Activated CD4-positive, alpha-beta T cell treated with anti-CD3 and anti-CD28 coated beads for 36 hours (primary cell): ENCODE results near the gene RASGRF2. TPM values are rescaled to one million over a fixed set of nuclear protein-coding genes. Genes with fewer than 3 reads are reported as not detected.

Experiments
- ATAC-seq: fragments of 200-7000 bp; cut with Tn5 transposase; one replicate; pipeline ENCODE4 v1.10.0; 2021; ENCODE audit warnings: mild to moderate bottlenecking, moderate library complexity
- CTCF ChIA-PET: fragments of 350-600 bp; sonication (Branson Sonifier 250); formaldehyde crosslinking; loops from one replicate; lab custom pipeline; 2021; ENCODE audit warnings: antibody characterized with exemption; lab: Charles Lee
- POLR2A ChIA-PET: fragments of 350-600 bp; sonication (Branson Sonifier 250); formaldehyde crosslinking; loops from one replicate; lab custom pipeline; 2021; ENCODE audit warnings: antibody characterized with exemption, inconsistent platforms; lab: Charles Lee
- DNase-seq: peaks from one replicate; pipeline ENCODE4 v3.0.0-alpha.2; 2020
- H3K27ac Mint-ChIP-seq: one replicate; pipeline ENCODE4 v1.8.0; 2021; ENCODE audit warnings: mixed read lengths
- H3K27me3 Mint-ChIP-seq: one replicate; pipeline ENCODE4 v1.8.0; 2021; ENCODE audit warnings: mixed read lengths
- H3K36me3 Mint-ChIP-seq: one replicate; pipeline ENCODE4 v1.8.0; 2021; ENCODE audit warnings: low read depth, mixed read lengths
- H3K4me1 Mint-ChIP-seq: one replicate; pipeline ENCODE4 v1.8.0; 2021; ENCODE audit warnings: mixed read lengths
- H3K4me3 Mint-ChIP-seq: one replicate; pipeline ENCODE4 v1.8.0; 2021; ENCODE audit warnings: mild to moderate bottlenecking, moderate library complexity, mixed read lengths
- H3K9me3 Mint-ChIP-seq: one replicate; pipeline ENCODE4 v1.8.0; 2021; ENCODE audit warnings: low read depth, mixed read lengths
- intact Hi-C, 2 experiments: fragments of 100-400 bp; cut with DNase I in 1 of 2; cut with micrococcal nuclease in 1 of 2; formaldehyde crosslinking; loops; one replicate each; pipeline versions ENCODE4 v1.14.2 to v1.15.1; 2022 to 2024; cut with DNase I, micrococcal nuclease
- total RNA-seq, 2 experiments: library from RNA; stranded (reverse); gene quantifications; one replicate each; pipeline ENCODE4 v1.2.3, GENCODE V29; 2021

RASGRF2 gene
- total RNA-seq, 2 experiments from 2014 or later: 8.2 to 14.2 TPM

DNA sequence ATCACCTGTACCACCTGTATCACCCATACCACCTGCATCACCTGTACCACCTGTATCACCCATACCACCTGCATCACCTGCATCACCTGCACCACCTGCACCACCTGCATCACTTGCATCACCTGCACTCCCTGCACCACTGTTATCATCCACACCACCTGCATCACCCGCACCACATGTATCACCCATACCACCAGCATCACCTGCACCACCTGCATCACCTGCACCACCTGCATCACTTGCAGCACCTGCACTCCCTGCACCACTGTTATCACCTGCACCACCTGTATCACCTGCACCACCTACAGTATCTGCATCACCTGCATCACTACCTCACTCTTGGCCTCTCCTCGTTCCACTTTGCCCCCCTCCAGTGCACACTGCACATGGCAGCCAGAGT, 209.8 kb downstream of the RASGRF2 start:
- Mint-ChIP-seq H3K9me3 (no peaks in the 10 kb centered on the region), H3K4me1 (peaks cover 3% of the 10 kb centered on the region), H3K36me3 (no peaks in the 10 kb centered on the region), H3K27ac (no peak overlapping the region), H3K27me3 (no peaks in the 10 kb centered on the region), H3K4me3 (no peak overlapping the region)
- DNase-seq (no peak), ATAC-seq (no peak)
- ChIA-PET CTCF (interaction anchor here (0.7 kb wide), 1 partner anchor 296 kb away, joined by 3 read pairs; no protein-coding TSS in a partner anchor), POLR2A (no interaction called here)
- intact Hi-C loops: loop anchor here in 1 of 2 experiments (5.0 to 10.0 kb wide), 2 partner anchors 205 to 483 kb away; partner anchors contain the start of gene RASGRF2

- ATAC-seq (no peak), DNase-seq (no peak)
- no peaks in the 10 kb centered on the region for H3K27me3 Mint-ChIP-seq
- H3K4me1 Mint-ChIP-seq: no peaks in the 10 kb centered on the region
- no peaks in the 10 kb centered on the region for H3K36me3 Mint-ChIP-seq
- no peak overlapping the region for H3K27ac Mint-ChIP-seq
- H3K4me3 Mint-ChIP-seq: no peak overlapping the region
- H3K9me3 Mint-ChIP-seq: no peaks in the 10 kb centered on the region
- intact Hi-C loops: no loop called here
- POLR2A ChIA-PET: no interaction called here
- CTCF ChIA-PET: no interaction called here
These were observed 211.6 kb downstream of the RASGRF2 start for GRCh38 chr5:81171769-81172168.

GRCh38 chr5:81172710-81173109, 212.5 kb downstream of the RASGRF2 start:
- CTCF ChIA-PET: interaction anchor here (0.9 kb wide), 1 partner anchor 487 kb away, joined by 4 read pairs; no protein-coding TSS in a partner anchor
- POLR2A ChIA-PET: no interaction called here
- no peak for ATAC-seq

GRCh38 chr5:81177061-81177460, 216.9 kb downstream of the RASGRF2 start:
- ATAC-seq (no peak), DNase-seq (no peak)
- Mint-ChIP-seq H3K4me1 (no peaks in the 10 kb centered on the region), H3K9me3 (no peaks in the 10 kb centered on the region), H3K27me3 (no peaks in the 10 kb centered on the region), H3K4me3 (no peak overlapping the region), H3K36me3 (peaks cover 2% of the 10 kb centered on the region), H3K27ac (no peak overlapping the region)
- CTCF ChIA-PET: interaction anchor here (0.7 to 1.3 kb wide), 4 partner anchors 11 to 504 kb away, joined by 3 to 4 read pairs (median 3); no protein-coding TSS in a partner anchor
- intact Hi-C loops: no loop called here
- POLR2A ChIA-PET: no interaction called here

More at GRCh38 chr5:81172710-81173109, 212.5 kb downstream of the RASGRF2 start:
- DNase-seq: no peak
- H3K4me3 Mint-ChIP-seq: no peak overlapping the region
- H3K27ac Mint-ChIP-seq: no peak overlapping the region
- H3K4me1 Mint-ChIP-seq: no peaks in the 10 kb centered on the region
- H3K27me3 Mint-ChIP-seq: no peaks in the 10 kb centered on the region
- intact Hi-C loops: no loop called here
- H3K36me3 Mint-ChIP-seq: no peaks in the 10 kb centered on the region
- no peaks in the 10 kb centered on the region for H3K9me3 Mint-ChIP-seq

DNA sequence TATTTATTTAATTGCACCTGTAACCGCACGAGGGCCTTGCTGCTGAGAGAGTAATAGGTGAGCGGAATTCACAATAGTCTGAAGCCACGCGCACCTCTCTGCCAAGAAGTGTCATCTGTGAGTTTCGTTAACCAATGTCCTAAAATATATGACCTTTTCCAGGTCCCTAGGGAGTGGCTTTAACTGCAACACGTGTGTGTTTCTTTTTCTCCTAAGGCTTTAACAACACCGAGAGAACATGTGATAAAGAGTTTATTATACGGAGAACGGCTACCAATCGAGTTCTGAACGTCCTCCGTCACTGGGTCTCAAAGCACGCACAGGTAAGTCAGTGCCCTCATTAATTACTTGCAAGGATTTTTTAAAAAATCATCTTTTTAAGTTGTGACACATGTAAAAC, 219.8 kb downstream of the RASGRF2 start:
- Mint-ChIP-seq H3K4me1 (peaks cover 8% of the 10 kb centered on the region), H3K27ac (no peak overlapping the region), H3K27me3 (no peaks in the 10 kb centered on the region), H3K9me3 (no peaks in the 10 kb centered on the region), H3K4me3 (no peak overlapping the region), H3K36me3 (peaks cover 4% of the 10 kb centered on the region)
- DNase-seq (no peak), ATAC-seq (no peak)
- CTCF ChIA-PET: no interaction called here
- POLR2A ChIA-PET: no interaction called here
- intact Hi-C loops: no loop called here

DNA sequence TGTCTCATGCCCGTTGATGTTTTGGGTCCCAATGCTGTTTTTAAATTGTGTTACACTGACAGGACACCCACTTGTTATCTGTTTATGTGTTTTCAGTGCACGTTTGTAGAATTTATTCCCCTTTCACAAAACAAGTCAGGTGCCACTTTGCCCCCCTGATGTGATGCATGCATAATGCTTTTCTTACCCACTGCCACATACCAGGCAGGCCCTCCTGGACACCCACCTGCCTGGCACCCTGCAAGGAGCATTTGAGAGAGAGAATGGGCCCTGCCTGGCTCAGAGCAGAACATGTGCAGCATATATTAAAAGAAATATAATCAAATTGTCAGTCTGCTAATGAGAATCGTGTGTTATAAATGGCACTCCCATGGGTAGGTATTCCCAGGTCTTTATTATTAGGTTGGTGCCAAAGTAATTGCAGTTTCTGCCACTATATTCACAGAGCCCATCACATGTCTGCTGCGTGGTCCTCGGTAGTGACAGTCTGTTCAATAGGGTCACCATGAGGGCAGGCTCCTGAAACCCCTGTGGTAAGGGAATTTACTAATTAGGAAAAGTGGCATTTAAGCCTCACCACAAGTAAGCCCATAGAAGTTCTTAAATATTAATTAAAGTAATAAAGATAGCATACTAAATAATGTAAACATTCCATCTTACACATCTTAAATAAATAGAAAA, 220.8 kb downstream of the RASGRF2 start:
- intact Hi-C loops: no loop called here
- H3K27me3 Mint-ChIP-seq: no peaks in the 10 kb centered on the region
- H3K4me1 Mint-ChIP-seq: peaks cover 8% of the 10 kb centered on the region
- no peak overlapping the region for H3K27ac Mint-ChIP-seq
- ChIA-PET POLR2A (no interaction called here), CTCF (interaction anchor here (1.1 kb wide), 1 partner anchor 9 kb away, joined by 3 read pairs; no protein-coding TSS in a partner anchor)
- DNase-seq (no peak), ATAC-seq (no peak)
- H3K4me3 Mint-ChIP-seq: no peak overlapping the region
- peaks cover 4% of the 10 kb centered on the region for H3K36me3 Mint-ChIP-seq
- H3K9me3 Mint-ChIP-seq: no peaks in the 10 kb centered on the region

DNA sequence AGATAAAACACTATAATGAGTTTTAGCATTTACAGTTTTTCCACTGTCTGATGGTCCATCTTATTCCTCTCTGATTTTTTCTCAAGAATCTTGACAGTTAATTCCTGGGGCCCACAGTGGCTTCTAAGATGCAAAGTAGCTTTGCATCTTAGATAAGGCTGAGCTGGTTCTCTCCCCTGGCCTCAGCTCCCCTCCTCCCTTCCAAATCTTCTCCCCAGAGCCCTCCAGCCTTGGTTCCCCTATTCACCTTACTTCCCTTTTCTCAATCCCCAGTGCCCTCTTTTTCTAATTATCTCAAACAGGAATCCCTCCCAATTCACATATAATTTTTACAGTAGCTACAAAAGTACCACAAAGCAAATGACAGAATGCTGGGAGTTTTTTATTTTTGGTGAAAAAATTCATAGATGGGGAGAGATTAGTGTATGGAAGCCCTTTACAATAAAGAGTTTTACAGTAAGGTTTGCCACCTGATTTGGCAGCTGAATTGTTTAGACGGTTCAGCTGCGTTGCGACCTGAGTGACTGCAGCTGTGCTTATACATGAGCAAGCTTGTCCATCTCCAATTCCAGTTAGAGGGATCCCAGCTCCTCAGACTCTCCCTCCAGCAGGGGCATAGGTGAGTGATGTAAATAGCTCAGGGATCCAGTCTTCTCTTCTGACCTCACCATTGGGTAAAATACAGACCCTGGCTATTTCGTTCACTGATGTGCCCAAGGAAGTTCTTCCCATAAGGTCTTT, 221.6 kb downstream of the RASGRF2 start:
- DNase-seq (no peak), ATAC-seq (no peak)
- Mint-ChIP-seq H3K27me3 (no peaks in the 10 kb centered on the region), H3K4me3 (no peak overlapping the region), H3K27ac (no peak overlapping the region), H3K4me1 (peaks cover 8% of the 10 kb centered on the region), H3K9me3 (no peaks in the 10 kb centered on the region), H3K36me3 (peaks cover 4% of the 10 kb centered on the region)
- intact Hi-C loops: no loop called here
- CTCF ChIA-PET: interaction anchor here (0.7 to 2.3 kb wide), 3 partner anchors 9 to 138 kb away, joined by 3 to 15 read pairs (median 4); no protein-coding TSS in a partner anchor
- POLR2A ChIA-PET: no interaction called here

GRCh38 chr5:81182396-81183390, 222.5 kb downstream of the RASGRF2 start:
- H3K36me3 Mint-ChIP-seq: peaks cover 4% of the 10 kb centered on the region
- peak; percentile 80 for ATAC-seq
- H3K27ac Mint-ChIP-seq: peak overlapping the region; percentile 37
- DNase-seq: no peak
- ChIA-PET POLR2A (no interaction called here), CTCF (interaction anchor here (0.7 to 2.3 kb wide), 2 partner anchors 11 to 139 kb away, joined by 4 to 15 read pairs; no protein-coding TSS in a partner anchor)
- H3K9me3 Mint-ChIP-seq: no peaks in the 10 kb centered on the region
- no peak overlapping the region for H3K4me3 Mint-ChIP-seq
- peaks cover 8% of the 10 kb centered on the region for H3K4me1 Mint-ChIP-seq
- H3K27me3 Mint-ChIP-seq: no peaks in the 10 kb centered on the region
- intact Hi-C loops: no loop called here

- Mint-ChIP-seq H3K4me1 (peaks cover 8% of the 10 kb centered on the region), H3K27me3 (no peaks in the 10 kb centered on the region), H3K27ac (peak overlapping the region; percentile 0), H3K9me3 (no peaks in the 10 kb centered on the region), H3K4me3 (no peak overlapping the region), H3K36me3 (peaks cover 4% of the 10 kb centered on the region)
- no peak for ATAC-seq
- no peak for DNase-seq
- ChIA-PET POLR2A (no interaction called here), CTCF (interaction anchor here (0.7 to 2.5 kb wide), 3 partner anchors 9 to 19 kb away, joined by 3 to 15 read pairs (median 6); no protein-coding TSS in a partner anchor)
- intact Hi-C loops: no loop called here
These were observed 223.9 kb downstream of the RASGRF2 start for GRCh38 chr5:81183811-81184748.

DNA sequence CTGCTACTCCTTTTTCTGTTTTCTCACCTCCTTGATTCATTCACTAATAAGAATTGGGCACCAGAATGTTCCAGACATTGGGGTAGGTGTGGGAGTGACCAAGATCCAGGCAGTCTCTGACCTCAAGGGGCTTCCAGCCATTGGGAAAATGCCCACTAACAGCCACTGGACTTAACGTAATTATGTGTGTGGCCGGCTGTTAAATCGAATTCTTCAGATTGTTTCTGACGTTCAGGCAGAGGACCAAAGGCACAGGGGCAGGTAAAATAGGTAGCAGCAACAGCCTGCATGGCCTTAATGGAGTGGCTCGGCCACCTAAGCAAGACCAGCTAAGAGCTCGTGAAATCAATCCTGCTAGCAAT, 224.6 kb downstream of the RASGRF2 start:
- CTCF ChIA-PET: interaction anchor here (1.1 to 2.5 kb wide), 2 partner anchors 9 to 87 kb away, joined by 3 to 6 read pairs; no protein-coding TSS in a partner anchor
- Mint-ChIP-seq H3K27ac (no peak overlapping the region), H3K4me1 (peaks cover 8% of the 10 kb centered on the region), H3K36me3 (peaks cover 4% of the 10 kb centered on the region), H3K27me3 (no peaks in the 10 kb centered on the region), H3K4me3 (no peak overlapping the region), H3K9me3 (no peaks in the 10 kb centered on the region)
- ATAC-seq (no peak), DNase-seq (no peak)
- POLR2A ChIA-PET: no interaction called here
- intact Hi-C loops: no loop called here
